ENCODE measurements around the gene SCD5. TPM values are rescaled to one million over a fixed set of nuclear protein-coding genes. Genes with fewer than 3 reads are reported as not detected.

SCD5 gene
- total RNA-seq, 2 experiments from 2014 or later = 0.47 to 0.76 TPM

DNA sequence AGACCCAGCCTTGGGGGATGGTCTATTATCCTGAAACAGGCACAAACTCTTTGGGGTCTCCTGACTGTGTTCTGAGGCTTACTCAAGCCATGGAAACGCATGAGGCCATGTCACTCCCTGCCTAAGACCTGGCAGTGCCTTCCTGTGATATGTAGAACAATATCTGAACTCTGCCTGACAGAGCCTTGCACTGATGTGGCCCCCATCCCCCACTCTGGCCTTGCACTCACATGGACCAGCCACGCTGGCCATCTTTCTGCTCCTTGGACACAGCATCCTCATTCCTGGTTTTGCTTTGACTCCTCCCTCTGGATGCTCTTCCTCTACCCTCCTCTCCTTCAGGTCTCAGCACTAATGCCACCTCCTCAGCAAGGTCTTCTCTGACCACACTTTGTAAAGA, 100.2 kb downstream of the SCD5 start:
- Histone ChIP-seq H3K9me2 (ENCODE audit: insufficient read depth, low read length) (no peaks in the 10 kb centered on the region), H3K36me3 (ENCODE audit: insufficient read depth, low read length) (no peaks in the 10 kb centered on the region), H3K4me3 (ENCODE audit: low read depth, low read length, poor library complexity, severe bottlenecking) (no peak overlapping the region), H3K4me1 (ENCODE audit: insufficient read depth, low read length, poor library complexity, severe bottlenecking) (no peaks in the 10 kb centered on the region), H3K27ac (ENCODE audit: low read depth, low read length, poor library complexity, severe bottlenecking) (no peak overlapping the region), H3K79me2 (ENCODE audit: insufficient read depth, low read depth, low read length) (no peaks in the 10 kb centered on the region), H2AFZ (ENCODE audit: low read length) (no peak overlapping the region), H3K9me3 (ENCODE audit: low read length) (no peaks in the 10 kb centered on the region), H4K20me1 (ENCODE audit: insufficient read depth, low read length) (no peaks in the 10 kb centered on the region), H3K4me2 (ENCODE audit: low read length) (no peak overlapping the region)
- intact Hi-C loops (cut with micrococcal nuclease; ENCODE audit: unreplicated experiment) = no loop called here
- POLR2A ChIA-PET = no interaction called here
- TF ChIP-seq, protein P1, sequence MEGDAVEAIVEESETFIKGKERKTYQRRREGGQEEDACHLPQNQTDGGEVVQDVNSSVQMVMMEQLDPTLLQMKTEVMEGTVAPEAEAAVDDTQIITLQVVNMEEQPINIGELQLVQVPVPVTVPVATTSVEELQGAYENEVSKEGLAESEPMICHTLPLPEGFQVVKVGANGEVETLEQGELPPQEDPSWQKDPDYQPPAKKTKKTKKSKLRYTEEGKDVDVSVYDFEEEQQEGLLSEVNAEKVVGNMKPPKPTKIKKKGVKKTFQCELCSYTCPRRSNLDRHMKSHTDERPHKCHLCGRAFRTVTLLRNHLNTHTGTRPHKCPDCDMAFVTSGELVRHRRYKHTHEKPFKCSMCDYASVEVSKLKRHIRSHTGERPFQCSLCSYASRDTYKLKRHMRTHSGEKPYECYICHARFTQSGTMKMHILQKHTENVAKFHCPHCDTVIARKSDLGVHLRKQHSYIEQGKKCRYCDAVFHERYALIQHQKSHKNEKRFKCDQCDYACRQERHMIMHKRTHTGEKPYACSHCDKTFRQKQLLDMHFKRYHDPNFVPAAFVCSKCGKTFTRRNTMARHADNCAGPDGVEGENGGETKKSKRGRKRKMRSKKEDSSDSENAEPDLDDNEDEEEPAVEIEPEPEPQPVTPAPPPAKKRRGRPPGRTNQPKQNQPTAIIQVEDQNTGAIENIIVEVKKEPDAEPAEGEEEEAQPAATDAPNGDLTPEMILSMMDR (conservative IDR thresholded peaks at IDR 0.05; ENCODE audit: low read length) = no peak
- TF ChIP-seq EZH2phosphoT487 (IDR thresholded peaks at IDR 0.05; ENCODE audit: borderline replicate concordance, low read depth, low read length) = no peak
- BruUV-seq (replicated peaks) = no TSS peak
- DNase-seq (ENCODE audit: low spot score) = no peak
- CTCF ChIA-PET (ENCODE audit: unreplicated experiment) = no interaction called here

DNA sequence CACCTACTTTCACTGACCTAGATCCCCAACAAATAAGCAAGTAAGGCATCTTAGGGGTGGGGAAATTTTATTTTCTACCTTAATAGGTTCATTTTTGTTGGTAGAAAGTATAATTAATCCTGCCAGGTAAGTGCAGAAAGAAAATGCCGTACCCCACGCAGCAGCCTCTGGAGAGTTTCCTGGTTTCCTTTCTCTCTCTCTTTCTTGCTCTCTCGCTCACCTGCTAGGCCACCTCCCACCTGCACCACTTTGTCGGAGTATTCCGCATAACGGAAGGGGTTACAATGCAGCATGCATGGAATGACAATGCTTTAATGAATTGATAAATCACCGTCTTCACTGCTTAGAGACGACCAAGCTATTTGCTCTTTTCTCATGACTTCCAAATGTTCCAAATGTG, 101.0 kb downstream of the SCD5 start:
- no peaks in the 10 kb centered on the region for H3K9me3 ChIP-seq (ENCODE audit: low read length)
- no peaks in the 10 kb centered on the region for H4K20me1 ChIP-seq (ENCODE audit: insufficient read depth, low read length)
- ChIA-PET POLR2A (no interaction called here), CTCF (ENCODE audit: unreplicated experiment) (no interaction called here)
- H3K4me3 ChIP-seq (ENCODE audit: low read depth, low read length, poor library complexity, severe bottlenecking) = no peak overlapping the region
- no peaks in the 10 kb centered on the region for H3K36me3 ChIP-seq (ENCODE audit: insufficient read depth, low read length)
- DNase-seq (ENCODE audit: low spot score) = no peak
- intact Hi-C loops (cut with micrococcal nuclease; ENCODE audit: unreplicated experiment) = no loop called here
- H3K27ac ChIP-seq (ENCODE audit: low read depth, low read length, poor library complexity, severe bottlenecking) = no peak overlapping the region
- TF ChIP-seq EZH2phosphoT487 (IDR thresholded peaks at IDR 0.05; ENCODE audit: borderline replicate concordance, low read depth, low read length) = no peak
- TF ChIP-seq, protein P1 (conservative IDR thresholded peaks at IDR 0.05; ENCODE audit: low read length) = no peak
- no peaks in the 10 kb centered on the region for H3K9me2 ChIP-seq (ENCODE audit: insufficient read depth, low read length)
- no peaks in the 10 kb centered on the region for H3K4me1 ChIP-seq (ENCODE audit: insufficient read depth, low read length, poor library complexity, severe bottlenecking)
- no peaks in the 10 kb centered on the region for H3K79me2 ChIP-seq (ENCODE audit: insufficient read depth, low read depth, low read length)
- no TSS peak for BruUV-seq (replicated peaks)
- no peak overlapping the region for H3K4me2 ChIP-seq (ENCODE audit: low read length)
- H2AFZ ChIP-seq (ENCODE audit: low read length) = no peak overlapping the region

DNA sequence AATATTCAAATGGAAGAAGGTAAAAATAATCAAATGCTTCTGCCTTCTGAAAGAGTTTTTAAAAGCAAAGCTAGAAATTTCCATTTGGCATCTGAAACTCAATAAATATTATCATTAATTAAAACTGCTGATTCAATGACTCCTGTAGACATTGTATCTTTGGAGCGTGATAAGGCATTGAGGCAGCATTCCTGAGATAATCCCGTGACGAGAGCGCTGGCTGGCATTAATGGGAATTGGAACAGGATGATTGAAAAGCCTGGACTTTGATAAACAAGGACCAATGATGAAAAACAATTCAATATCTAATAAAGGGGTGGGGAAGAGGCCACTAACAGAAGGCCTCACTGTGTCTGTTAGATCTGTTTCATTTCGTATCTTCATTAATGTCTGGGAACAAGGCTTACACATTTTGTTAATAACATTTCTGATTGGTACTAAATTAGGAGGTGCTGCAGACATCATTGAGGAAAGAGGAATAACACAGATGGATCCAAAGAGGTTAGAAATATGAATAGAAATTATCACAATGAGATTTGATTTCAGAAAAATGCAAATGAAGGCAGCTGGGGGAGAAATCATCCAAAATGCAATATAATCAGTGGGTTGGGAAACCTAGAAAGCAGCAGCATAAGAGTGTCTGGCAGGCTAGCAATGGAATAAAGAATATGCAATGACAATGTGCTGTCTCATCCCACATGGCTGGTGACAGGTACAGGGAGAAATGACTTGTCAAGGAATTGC, 102.3 kb downstream of the SCD5 start:
- ChIA-PET CTCF (ENCODE audit: unreplicated experiment) (no interaction called here), POLR2A (interaction anchor here (1.2 kb wide), 1 partner anchor 15 kb away, joined by 3 read pairs; no protein-coding TSS in a partner anchor)
- Histone ChIP-seq H2AFZ (ENCODE audit: low read length) (no peak overlapping the region), H3K79me2 (ENCODE audit: insufficient read depth, low read depth, low read length) (no peaks in the 10 kb centered on the region), H3K9me3 (ENCODE audit: low read length) (no peaks in the 10 kb centered on the region), H3K4me3 (ENCODE audit: low read depth, low read length, poor library complexity, severe bottlenecking) (no peak overlapping the region), H3K4me2 (ENCODE audit: low read length) (no peak overlapping the region), H3K27ac (ENCODE audit: low read depth, low read length, poor library complexity, severe bottlenecking) (no peak overlapping the region), H3K36me3 (ENCODE audit: insufficient read depth, low read length) (no peaks in the 10 kb centered on the region), H4K20me1 (ENCODE audit: insufficient read depth, low read length) (no peaks in the 10 kb centered on the region), H3K4me1 (ENCODE audit: insufficient read depth, low read length, poor library complexity, severe bottlenecking) (no peaks in the 10 kb centered on the region), H3K9me2 (ENCODE audit: insufficient read depth, low read length) (no peaks in the 10 kb centered on the region)
- DNase-seq (ENCODE audit: low spot score) = no peak
- TF ChIP-seq, protein P1 (conservative IDR thresholded peaks at IDR 0.05; ENCODE audit: low read length) = no peak
- TF ChIP-seq EZH2phosphoT487 (IDR thresholded peaks at IDR 0.05; ENCODE audit: borderline replicate concordance, low read depth, low read length) = no peak
- intact Hi-C loops (cut with micrococcal nuclease; ENCODE audit: unreplicated experiment) = no loop called here
- no TSS peak for BruUV-seq (replicated peaks)

Measured in OCI-LY7 (cell line).